GM21381 (cell line): ENCODE results near the gene RFESD.
"Not testable (repeated sequence)": the region's sequence is repeated elsewhere in the genome, so short reads cannot be mapped to it uniquely, and the experiment has no call there.

Experiments
- ATAC-seq: cut with Tn5 transposase; IDR thresholded peaks from one replicate; pipeline ENCODE4 v1.9.1; 2021; ENCODE audit warnings: mild to moderate bottlenecking, moderate library complexity; ENCODE audit not compliant: unreplicated experiment

The RFESD gene

GRCh38 chr5:95706196-95706595 lies 59.6 kb downstream of the RFESD start:
- ATAC-seq = not testable (repeated sequence)

GRCh38 chr5:95707055-95707454 lies 60.5 kb downstream of the RFESD start:
- ATAC-seq = no peak
